A549 (cell line): ENCODE results near the gene EVC2. TPM values are rescaled to one million over a fixed set of nuclear protein-coding genes. Genes with fewer than 3 reads are reported as not detected.

Source experiments
- ATAC-seq, 2 experiments: fragments of 200-7000 bp in 1 of 2; fragments of >200 bp in 1 of 2; cut with Nextera tagmentation in 1 of 2; cut with Tn5 transposase in 1 of 2; 3 replicates each; pipeline versions ENCODE4 v1.8.0 to v1.9.1; 2018 to 2020; ENCODE audit warnings: mild to moderate bottlenecking in 1 of 2, moderate library complexity in 1 of 2
- CTCF ChIA-PET: fragments of 300-600 bp; sonication (Branson Sonifier 250); formaldehyde crosslinking; extraction: SDS; loops from one replicate; lab custom pipeline; 2021; ENCODE audit warnings: antibody characterized with exemption, inconsistent platforms; lab: Yijun Ruan, JAX
- POLR2A ChIA-PET: fragments of 350-600 bp; formaldehyde crosslinking; extraction: SDS; loops from one replicate; lab custom pipeline; 2021; ENCODE audit warnings: antibody characterized with exemption, inconsistent platforms; lab: Yijun Ruan, JAX
- DNase-seq, 2 experiments: peaks; one replicate each; pipeline versions ENCODE4 v3.0.0 to v3.0.0-alpha.2; 2011 to 2016; ENCODE audit warnings: low read depth in 1 of 2, low spot score in 1 of 2
- FAIRE-seq: peaks from 2 replicates; lab custom pipeline; 2011; peaks lifted over from hg19 to GRCh38; lab: Jason Lieb, UNC
- H3K27ac ChIP-seq, 2 experiments: fragments of >200 bp; sonication (Bioruptor Twin); formaldehyde crosslinking; 3 replicates each; pipeline ENCODE4 v1.5.1; 2016 to 2017
- H3K4me1 ChIP-seq: fragments of >200 bp; sonication (Bioruptor Twin); formaldehyde crosslinking; 3 replicates; pipeline ENCODE4 v1.6.1; 2016
- H3K4me2 ChIP-seq: fragments of >200 bp; sonication (Bioruptor Twin); formaldehyde crosslinking; 3 replicates; pipeline ENCODE4 v1.6.1; 2016
- H3K4me3 ChIP-seq: fragments of >200 bp; sonication (Bioruptor Twin); formaldehyde crosslinking; 3 replicates; pipeline ENCODE4 v1.5.1; 2016
- H3K9me3 ChIP-seq: fragments of >200 bp; sonication (Bioruptor Twin); formaldehyde crosslinking; 3 replicates; pipeline ENCODE4 v1.6.1; 2016
- ATOH8 ChIP-seq: fragments of 250-450 bp; sonication (Bioruptor Pico); IDR thresholded peaks from 2 replicates; pipeline ENCODE4 v1.5.0; 2020; ENCODE audit warnings: low read depth, mild to moderate bottlenecking, moderate library complexity
- BHLHE40 ChIP-seq: IDR thresholded peaks from 2 replicates; pipeline ENCODE4 v1.6.1; 2012; ENCODE audit warnings: low read depth, low read length, inconsistent platforms
- CBX2 ChIP-seq: fragments of 200-600 bp; sonication (generic); IDR thresholded peaks from 2 replicates; pipeline ENCODE4 v1.6.1; 2016; ENCODE audit warnings: low read depth, mild to moderate bottlenecking, borderline replicate concordance
- CHD2 ChIP-seq: fragments of 150-350 bp; IDR thresholded peaks from 2 replicates; pipeline ENCODE4 v1.6.1; 2014; ENCODE audit warnings: low read length; ENCODE audit not compliant: partially characterized antibody
- EHF ChIP-seq: fragments of 250-450 bp; sonication (Bioruptor Pico); IDR thresholded peaks from 2 replicates; pipeline ENCODE4 v1.5.0; 2020; ENCODE audit warnings: mild to moderate bottlenecking
- FOSB ChIP-seq: fragments of 250-450 bp; sonication (Bioruptor Pico); IDR thresholded peaks from 2 replicates; pipeline ENCODE4 v1.5.0; 2020; ENCODE audit warnings: mild to moderate bottlenecking, moderate library complexity
- FOSL2 ChIP-seq, 2 experiments: fragments of 450-650 bp in 1 of 2; fragments of >200 bp in 1 of 2; sonication (Bioruptor Twin) in 1 of 2; formaldehyde crosslinking; IDR thresholded peaks; 2 replicates each; pipeline versions ENCODE4 v1.5.0 to v1.6.1; 2016 to 2020; ENCODE audit warnings: mild to moderate bottlenecking in 1 of 2, moderate library complexity in 1 of 2
- GATA3 ChIP-seq: IDR thresholded peaks from 2 replicates; pipeline ENCODE4 v1.6.1; 2012; ENCODE audit warnings: borderline replicate concordance
- HDAC2 ChIP-seq: fragments of 200-600 bp; sonication (generic); IDR thresholded peaks from 2 replicates; pipeline ENCODE4 v1.6.1; 2016
- HEYL ChIP-seq: fragments of 250-450 bp; sonication (Bioruptor Pico); IDR thresholded peaks from 2 replicates; pipeline ENCODE4 v1.8.0; 2021; ENCODE audit warnings: mild to moderate bottlenecking, moderate library complexity
- HOXA7 ChIP-seq: fragments of 250-450 bp; sonication (Bioruptor Pico); IDR thresholded peaks from 2 replicates; pipeline ENCODE4 v1.5.0; 2020; ENCODE audit warnings: mild to moderate bottlenecking, moderate library complexity
- JUN ChIP-seq, 2 experiments: fragments of >200 bp; sonication (Bioruptor Twin); formaldehyde crosslinking; IDR thresholded peaks; 2 replicates in 1 of 2; 3 replicates in 1 of 2; pipeline ENCODE4 v1.6.1; 2016 to 2017
- JUNB ChIP-seq: fragments of >200 bp; sonication (Bioruptor Twin); formaldehyde crosslinking; IDR thresholded peaks from 2 replicates; pipeline ENCODE4 v1.6.1; 2016
- KDM5A ChIP-seq: fragments of 200-600 bp; sonication (generic); IDR thresholded peaks from 2 replicates; pipeline ENCODE4 v1.6.1; 2016; ENCODE audit warnings: antibody characterized with exemption, mild to moderate bottlenecking
- MAX ChIP-seq: IDR thresholded peaks from 2 replicates; pipeline ENCODE4 v1.6.1; 2012
- MAZ ChIP-seq: fragments of 150-350 bp; IDR thresholded peaks from 2 replicates; pipeline ENCODE4 v1.6.1; 2014; ENCODE audit warnings: antibody characterized with exemption, low read depth, low read length, borderline replicate concordance
- MYC ChIP-seq: IDR thresholded peaks from 2 replicates; pipeline ENCODE4 v1.6.1; 2012; ENCODE audit warnings: mild to moderate bottlenecking, inconsistent platforms, low read length, improper control_type of control experiment, borderline replicate concordance
- NR3C1 ChIP-seq: fragments of >200 bp; sonication (Bioruptor Twin); formaldehyde crosslinking; IDR thresholded peaks from 3 replicates; pipeline ENCODE4 v1.6.1; 2017
- POLR2A ChIP-seq: IDR thresholded peaks from 2 replicates; pipeline ENCODE4 v1.6.1; 2012; ENCODE audit warnings: mild to moderate bottlenecking, low read length
- POLR2AphosphoS2 ChIP-seq: conservative IDR thresholded peaks from 2 replicates; pipeline ENCODE4 v1.6.1; 2012; ENCODE audit warnings: low read length, improper control_type of control experiment, inconsistent platforms
- RCOR1 ChIP-seq: fragments of 150-350 bp; IDR thresholded peaks from 2 replicates; pipeline ENCODE4 v1.6.1; 2014; ENCODE audit warnings: antibody characterized with exemption, low read length, low read depth
- RFX5 ChIP-seq: fragments of 450-650 bp; IDR thresholded peaks from 2 replicates; pipeline ENCODE4 v1.7.1; 2014; ENCODE audit warnings: antibody characterized with exemption, mild to moderate bottlenecking, moderate library complexity
- RNF2 ChIP-seq: fragments of 200-600 bp; sonication (generic); IDR thresholded peaks from 2 replicates; pipeline ENCODE4 v1.6.1; 2016; ENCODE audit warnings: low read depth, mild to moderate bottlenecking, antibody characterized with exemption, moderate library complexity, borderline replicate concordance
- SMC3 ChIP-seq: fragments of >200 bp; sonication (Bioruptor Twin); formaldehyde crosslinking; IDR thresholded peaks from 3 replicates; pipeline ENCODE4 v1.6.1; 2018; ENCODE audit warnings: inconsistent platforms
- SREBF2 ChIP-seq: fragments of 450-650 bp; IDR thresholded peaks from 2 replicates; pipeline ENCODE4 v1.6.1; 2014; ENCODE audit warnings: mild to moderate bottlenecking, moderate library complexity
- TFCP2L1 ChIP-seq: fragments of 250-450 bp; sonication (Bioruptor Pico); IDR thresholded peaks from 2 replicates; pipeline ENCODE4 v1.5.0; 2021; ENCODE audit warnings: mild to moderate bottlenecking
- TP53 ChIP-seq: fragments of 250-450 bp; sonication (Bioruptor Pico); IDR thresholded peaks from 2 replicates; pipeline ENCODE4 v1.5.0; 2021; ENCODE audit warnings: mild to moderate bottlenecking, moderate library complexity
- USF2 ChIP-seq: fragments of 450-650 bp; IDR thresholded peaks from 2 replicates; pipeline ENCODE4 v1.6.1; 2014; ENCODE audit warnings: antibody characterized with exemption
- ZC3H11A ChIP-seq: fragments of 450-650 bp; IDR thresholded peaks from 2 replicates; pipeline ENCODE4 v1.6.1; 2014; ENCODE audit warnings: antibody characterized with exemption, mild to moderate bottlenecking
- ZSCAN20 ChIP-seq: fragments of 250-450 bp; sonication (Bioruptor Pico); IDR thresholded peaks from 2 replicates; pipeline ENCODE4 v1.8.0; 2022; ENCODE audit warnings: mild to moderate bottlenecking, moderate library complexity
- WGBS: methylation state at CpG from one replicate; pipeline ENCODE4 v1.1.6; 2017; ENCODE audit errors: missing lambda C conversion rate; 5-methylcytosine and 5-hydroxymethylcytosine counted together
- polyA plus RNA-seq, 4 experiments: library from polyadenylated mRNA; depleted of rRNA in 3 of 4; stranded (reverse); fragments of >200 nt; fragmentation: RNase III in 1 of 4; extraction: RNeasy Plus Mini Kit Qiagen cat#74134 plus additional on column Dnase treatment in 1 of 4; gene quantifications; 2 replicates in 3 of 4; 3 replicates in 1 of 4; pipeline ENCODE4 v1.2.3, GENCODE V29; 2011 to 2017
- TF ChIP-seq, protein P1 (sequence below): IDR thresholded peaks from 2 replicates; pipeline ENCODE4 v1.6.1; 2012
- TF ChIP-seq, protein P2 (sequence below): fragments of 250-450 bp; sonication (Bioruptor Pico); IDR thresholded peaks from 2 replicates; pipeline ENCODE4 v1.5.0; 2021; ENCODE audit warnings: mild to moderate bottlenecking, moderate library complexity, borderline replicate concordance

Gene EVC2
- polyA plus RNA-seq, 2 of the 4 experiments (the other 2 are of a cell fraction) = 0.96 to 1.5 TPM

DNA sequence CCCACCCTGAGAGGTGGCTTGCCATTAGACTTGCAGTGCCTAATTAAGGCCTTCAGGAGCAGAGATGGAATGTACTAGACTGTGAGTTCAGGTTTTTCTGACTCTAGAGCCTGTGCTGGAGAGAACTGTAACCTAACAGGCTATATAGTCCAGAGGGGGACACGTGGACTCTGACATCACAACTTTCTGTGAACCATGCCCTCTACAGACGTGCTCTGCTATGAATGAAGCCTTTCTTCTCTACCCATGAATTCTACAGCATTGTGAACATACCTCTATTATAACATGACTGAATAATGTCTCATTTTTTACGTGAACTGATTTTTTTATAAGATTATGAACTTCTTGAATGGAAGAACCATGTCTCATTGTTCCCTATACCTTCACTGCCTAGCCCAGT is 68.8 kb downstream of the EVC2 start:
- DNase-seq (no peak), FAIRE-seq (no peak), ATAC-seq (no peak)
- POLR2A ChIA-PET = no interaction called here
- WGBS = 88% methylated on average over 3 of the region's 3 CpGs
- H3K9me3 ChIP-seq = no peaks in the 10 kb centered on the region
- H3K4me3 ChIP-seq = no peak overlapping the region
- H3K4me2 ChIP-seq = no peak overlapping the region
- 0 out of 3 replicates have a peak, but pooled peaks cover 11% of the 10 kb centered on the region for H3K4me1 ChIP-seq
- no peak for TF ChIP-seq RFX5
- TF ChIP-seq GATA3 = no peak
- no peak for TF ChIP-seq HEYL (CRISPR knock-in tag)
- TF ChIP-seq NR3C1 = no peak
- TF ChIP-seq MAX = no peak
- no peak for TF ChIP-seq CHD2
- TF ChIP-seq, protein P1, sequence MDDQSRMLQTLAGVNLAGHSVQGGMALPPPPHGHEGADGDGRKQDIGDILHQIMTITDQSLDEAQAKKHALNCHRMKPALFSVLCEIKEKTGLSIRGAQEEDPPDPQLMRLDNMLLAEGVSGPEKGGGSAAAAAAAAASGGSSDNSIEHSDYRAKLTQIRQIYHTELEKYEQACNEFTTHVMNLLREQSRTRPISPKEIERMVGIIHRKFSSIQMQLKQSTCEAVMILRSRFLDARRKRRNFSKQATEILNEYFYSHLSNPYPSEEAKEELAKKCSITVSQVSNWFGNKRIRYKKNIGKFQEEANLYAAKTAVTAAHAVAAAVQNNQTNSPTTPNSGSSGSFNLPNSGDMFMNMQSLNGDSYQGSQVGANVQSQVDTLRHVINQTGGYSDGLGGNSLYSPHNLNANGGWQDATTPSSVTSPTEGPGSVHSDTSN = no peak
- TF ChIP-seq TFCP2L1 (CRISPR knock-in tag) = no peak
- no peak for TF ChIP-seq RNF2
- H3K27ac ChIP-seq = no peak overlapping the region
- CTCF ChIA-PET = no interaction called here

DNA sequence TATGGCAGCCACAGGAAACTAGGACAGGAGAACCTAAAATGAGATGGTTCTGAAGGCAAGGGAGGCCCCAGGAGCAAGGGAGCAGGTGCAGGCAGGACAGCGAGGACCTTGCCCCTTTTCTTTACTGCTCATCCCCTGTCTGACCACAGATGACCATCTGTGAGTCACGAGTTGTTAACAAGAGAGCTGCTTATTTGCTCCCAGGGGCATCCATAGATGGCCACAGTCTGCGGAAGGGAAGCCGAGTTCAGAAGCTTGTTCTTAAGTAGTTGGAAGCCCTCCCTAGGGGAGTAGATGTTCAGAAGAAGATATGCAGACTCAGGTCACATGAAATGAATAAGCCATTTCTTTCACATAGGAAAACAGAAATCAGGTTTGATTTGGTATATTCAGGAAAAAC is 69.4 kb downstream of the EVC2 start:
- 78% methylated on average over 4 of the region's 4 CpGs for WGBS
- no peak overlapping the region for H3K27ac ChIP-seq
- ChIA-PET POLR2A (no interaction called here), CTCF (no interaction called here)
- DNase-seq (peak in 1 of 2 experiments; percentile 2), FAIRE-seq (no peak), ATAC-seq (no peak)
- no peak overlapping the region for H3K4me3 ChIP-seq
- H3K4me1 ChIP-seq = 0 out of 3 replicates have a peak, but pooled peaks cover 11% of the 10 kb centered on the region
- H3K4me2 ChIP-seq = no peak overlapping the region
- H3K9me3 ChIP-seq = no peaks in the 10 kb centered on the region
- TF ChIP-seq EHF (CRISPR knock-in tag) (no peak), ATOH8 (no peak), JUN (IDR thresholded peaks at IDR 0.05) (no peak), JUNB (no peak), TP53 (CRISPR knock-in tag) (no peak), TFCP2L1 (CRISPR knock-in tag) (no peak), BHLHE40 (no peak), ZSCAN20 (CRISPR knock-in tag) (no peak), SREBF2 (no peak), ZC3H11A (no peak), RCOR1 (no peak), FOSL2 (IDR thresholded peaks at IDR 0.05) (no peak), FOSL2 (CRISPR knock-in tag; IDR thresholded peaks at IDR 0.05) (no peak)
- TF ChIP-seq, protein P2, sequence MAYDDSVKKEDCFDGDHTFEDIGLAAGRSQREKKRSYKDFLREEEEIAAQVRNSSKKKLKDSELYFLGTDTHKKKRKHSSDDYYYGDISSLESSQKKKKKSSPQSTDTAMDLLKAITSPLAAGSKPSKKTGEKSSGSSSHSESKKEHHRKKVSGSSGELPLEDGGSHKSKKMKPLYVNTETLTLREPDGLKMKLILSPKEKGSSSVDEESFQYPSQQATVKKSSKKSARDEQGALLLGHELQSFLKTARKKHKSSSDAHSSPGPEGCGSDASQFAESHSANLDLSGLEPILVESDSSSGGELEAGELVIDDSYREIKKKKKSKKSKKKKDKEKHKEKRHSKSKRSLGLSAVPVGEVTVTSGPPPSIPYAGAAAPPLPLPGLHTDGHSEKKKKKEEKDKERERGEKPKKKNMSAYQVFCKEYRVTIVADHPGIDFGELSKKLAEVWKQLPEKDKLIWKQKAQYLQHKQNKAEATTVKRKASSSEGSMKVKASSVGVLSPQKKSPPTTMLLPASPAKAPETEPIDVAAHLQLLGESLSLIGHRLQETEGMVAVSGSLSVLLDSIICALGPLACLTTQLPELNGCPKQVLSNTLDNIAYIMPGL (CRISPR knock-in tag) = no peak

- POLR2A ChIA-PET = no interaction called here
- H3K4me1 ChIP-seq = 0 out of 3 replicates have a peak, but pooled peaks cover 11% of the 10 kb centered on the region
- 87% methylated on average over 4 of the region's 4 CpGs for WGBS
- peak in 1 of 2 experiments; percentile 37 for DNase-seq
- peak; percentile 54 to 77; a peak in 5 of 6 replicates for ATAC-seq
- H3K4me2 ChIP-seq = no peak overlapping the region
- TF ChIP-seq SREBF2 = no peak
- TF ChIP-seq CBX2 = no peak
- no peak for TF ChIP-seq EHF (CRISPR knock-in tag)
- TF ChIP-seq MYC = no peak
- TF ChIP-seq HDAC2 = no peak
- no peak for TF ChIP-seq MAX
- TF ChIP-seq FOSB (CRISPR knock-in tag) = no peak
- no peak for TF ChIP-seq USF2
- no peak for TF ChIP-seq MAZ
- TF ChIP-seq HEYL (CRISPR knock-in tag) = no peak
- no peak for TF ChIP-seq POLR2A
- TF ChIP-seq POLR2AphosphoS2 = no peak
- no peak for TF ChIP-seq SMC3
- TF ChIP-seq JUNB = no peak
- TF ChIP-seq KDM5A = no peak
- no peak for TF ChIP-seq TP53 (CRISPR knock-in tag)
- no peak for TF ChIP-seq NR3C1
- TF ChIP-seq HOXA7 (CRISPR knock-in tag) = no peak
- CTCF ChIA-PET = interaction anchor here (1.0 kb wide), 1 partner anchor 175 kb away, joined by 4 read pairs; no protein-coding TSS in a partner anchor
- H3K4me3 ChIP-seq = no peak overlapping the region
- FAIRE-seq = no peak
- H3K27ac ChIP-seq = no peak overlapping the region
- H3K9me3 ChIP-seq = no peaks in the 10 kb centered on the region
Observed at GRCh38 chr4:5638316-5638715, 70.0 kb downstream of the EVC2 start.
